IMR-90 (cell line): ENCODE results near the gene ACVR1. TPM values are rescaled to one million over a fixed set of nuclear protein-coding genes. Genes with fewer than 3 reads are reported as not detected.
A peak's percentile ranks its signal among the peaks of the same experiment; 100 is the strongest.

ENCODE experiments used
- ATAC-seq: fragments of 200-7000 bp; cut with Tn5 transposase; 2 replicates; pipeline ENCODE4 v1.9.1; 2020; ENCODE audit warnings: low read depth, mild to moderate bottlenecking, moderate library complexity
- BruUV-seq: library from RNA; stranded (reverse); fragments of 400-500 nt; replicated peaks from 2 replicates; lab custom pipeline; 2021; lab: Mats Ljungman, UMichigan
- CTCF ChIA-PET: fragments of 300-600 bp; formaldehyde crosslinking; extraction: SDS; loops from one replicate; lab custom pipeline; 2021; ENCODE audit warnings: antibody characterized with exemption; lab: Yijun Ruan, JAX
- POLR2A ChIA-PET: fragments of 300-600 bp; sonication (Branson Sonifier 250); formaldehyde crosslinking; loops from one replicate; lab custom pipeline; 2022; ENCODE audit warnings: antibody characterized with exemption; ENCODE audit not compliant: unreplicated experiment; lab: Charles Lee
- DNase-seq: peaks from one replicate; pipeline ENCODE4 v3.0.0; 2013
- H2AFZ ChIP-seq: replicated peaks from 2 replicates; pipeline ENCODE3; 2013; ENCODE audit warnings: low read length, mild to moderate bottlenecking; ENCODE audit not compliant: poor library complexity
- H2AK5ac ChIP-seq: 2 replicates; pipeline ENCODE4 v1.6.1; 2013; ENCODE audit warnings: low read depth, low read length, inconsistent platforms
- H2AK9ac ChIP-seq: replicated peaks from 2 replicates; pipeline ENCODE3; 2013; ENCODE audit warnings: mild to moderate bottlenecking, low read depth, low read length, moderate library complexity; ENCODE audit not compliant: poor library complexity
- H2BK120ac ChIP-seq: 2 replicates; pipeline ENCODE4 v1.6.1; 2013; ENCODE audit warnings: low read depth, low read length, inconsistent platforms
- H2BK15ac ChIP-seq: 3 replicates; pipeline ENCODE4 v1.6.1; 2013; ENCODE audit warnings: low read depth, low read length, inconsistent platforms
- H2BK20ac ChIP-seq: 2 replicates; pipeline ENCODE4 v1.6.1; 2013; ENCODE audit warnings: low read depth, mild to moderate bottlenecking, inconsistent platforms, low read length, moderate library complexity
- H2BK5ac ChIP-seq: 2 replicates; pipeline ENCODE4 v1.6.1; 2013; ENCODE audit warnings: mild to moderate bottlenecking, low read depth, low read length, inconsistent platforms; ENCODE audit not compliant: poor library complexity, severe bottlenecking
- H3K14ac ChIP-seq: replicated peaks from 2 replicates; pipeline ENCODE4 v1.6.1; 2013; ENCODE audit warnings: low read depth, low read length, inconsistent platforms
- H3K18ac ChIP-seq: 2 replicates; pipeline ENCODE4 v1.6.1; 2013; ENCODE audit warnings: low read depth, low read length, control low read depth
- H3K23ac ChIP-seq: 2 replicates; pipeline ENCODE4 v1.6.1; 2013; ENCODE audit warnings: low read depth, low read length, inconsistent platforms
- H3K27ac ChIP-seq: 2 replicates; pipeline ENCODE4 v1.5.1; 2013; ENCODE audit warnings: mild to moderate bottlenecking, control low read depth, low read length; ENCODE audit not compliant: insufficient read depth
- H3K27me3 ChIP-seq: 2 replicates; pipeline ENCODE4 v1.6.1; 2013; ENCODE audit warnings: low read length; ENCODE audit not compliant: control insufficient read depth, insufficient read depth
- H3K36me3 ChIP-seq: 2 replicates; pipeline ENCODE4 v1.6.1; 2013; ENCODE audit warnings: low read length, mixed read lengths; ENCODE audit not compliant: control insufficient read depth, insufficient read depth
- H3K4ac ChIP-seq: 2 replicates; pipeline ENCODE4 v1.6.1; 2013; ENCODE audit warnings: low read depth, low read length, inconsistent platforms
- H3K4me1 ChIP-seq: 2 replicates; pipeline ENCODE4 v1.6.1; 2013; ENCODE audit warnings: low read length, mixed read lengths; ENCODE audit not compliant: control insufficient read depth, insufficient read depth
- H3K4me2 ChIP-seq: 2 replicates; pipeline ENCODE4 v1.6.1; 2013; ENCODE audit warnings: low read depth, mild to moderate bottlenecking, control low read depth, low read length, moderate library complexity
- H3K4me3 ChIP-seq: 2 replicates; pipeline ENCODE4 v1.5.1; 2013; ENCODE audit warnings: low read depth, mild to moderate bottlenecking, control low read depth, low read length, moderate library complexity; ENCODE audit not compliant: insufficient read depth
- H3K56ac ChIP-seq: 2 replicates; pipeline ENCODE4 v1.6.1; 2013; ENCODE audit warnings: low read length, inconsistent platforms; ENCODE audit not compliant: insufficient read depth; ENCODE audit errors: extremely low read depth
- H3K79me1 ChIP-seq, 2 experiments: 2 replicates each; pipeline ENCODE4 v1.6.1; 2013; ENCODE audit warnings: low read length in 2 of 2, inconsistent platforms in 1 of 2, low read depth in 1 of 2
- H3K9ac ChIP-seq: 2 replicates; pipeline ENCODE4 v1.6.1; 2013; ENCODE audit warnings: low read depth, low read length, control low read depth
- H3K9me1 ChIP-seq: 2 replicates; pipeline ENCODE4 v1.6.1; 2013; ENCODE audit warnings: low read length, inconsistent platforms; ENCODE audit not compliant: insufficient read depth
- H3K9me3 ChIP-seq: 2 replicates; pipeline ENCODE4 v1.6.1; 2013; ENCODE audit warnings: low read length; ENCODE audit not compliant: control insufficient read depth, insufficient read depth
- H4K20me1 ChIP-seq: 2 replicates; pipeline ENCODE4 v1.6.1; 2013; ENCODE audit warnings: low read length, inconsistent platforms; ENCODE audit not compliant: insufficient read depth
- H4K5ac ChIP-seq: 2 replicates; pipeline ENCODE4 v1.6.1; 2013; ENCODE audit warnings: mild to moderate bottlenecking, low read depth, low read length, control low read depth
- H4K8ac ChIP-seq, 2 experiments: 2 replicates each; pipeline ENCODE4 v1.6.1; 2013; ENCODE audit warnings: low read depth in 2 of 2, low read length in 2 of 2, control low read depth in 1 of 2, inconsistent platforms in 1 of 2
- H4K91ac ChIP-seq: 2 replicates; pipeline ENCODE4 v1.6.1; 2013; ENCODE audit warnings: low read depth, low read length, inconsistent platforms; ENCODE audit not compliant: insufficient read depth
- CEBPB ChIP-seq: IDR thresholded peaks from 2 replicates; pipeline ENCODE4 v1.6.1; 2012; ENCODE audit warnings: low read depth, low read length, improper control_type of control experiment
- MXI1 ChIP-seq: IDR thresholded peaks from 2 replicates; pipeline ENCODE4 v1.6.1; 2012; ENCODE audit warnings: low read depth, mild to moderate bottlenecking, low read length, moderate library complexity, borderline replicate concordance
- POLR2A ChIP-seq: IDR thresholded peaks from 2 replicates; pipeline ENCODE4 v1.6.1; 2012; ENCODE audit warnings: mild to moderate bottlenecking, low read depth, low read length
- RFX5 ChIP-seq: IDR thresholded peaks from 2 replicates; pipeline ENCODE4 v1.8.0; 2012; ENCODE audit warnings: low read depth, mild to moderate bottlenecking, low read length, moderate library complexity
- WGBS, 2 experiments: methylation state at CpG; one replicate each; pipeline versions ENCODE4 v1.1.5 to v1.1.7; 2013; ENCODE audit warnings: missing lambda C conversion rate in 2 of 2; ENCODE audit not compliant: insufficient read length in 1 of 2; ENCODE audit errors: extremely low coverage in 2 of 2; 5-methylcytosine and 5-hydroxymethylcytosine counted together
- dilution Hi-C: fragments of 300-500 bp; cut with HindIII; formaldehyde crosslinking; loops from one replicate; pipeline ENCODE4 v1.14.3; 2018; ENCODE audit warnings: low sequenced_read_pairs; ENCODE audit not compliant: unreplicated experiment
- in situ Hi-C: fragments of 300-500 bp; cut with MboI; formaldehyde crosslinking; loops from 3 replicates; pipeline ENCODE4 v1.14.3; 2019; ENCODE audit warnings: low sequenced_read_pairs, inconsistent platforms, mixed read lengths
- intact Hi-C: fragments of 100-400 bp; cut with micrococcal nuclease; formaldehyde crosslinking; loops from 2 replicates; pipeline ENCODE4 v1.10.0; 2022
- polyA plus RNA-seq, 3 experiments: library from polyadenylated mRNA; depleted of rRNA; stranded (reverse); fragments of >200 nt; gene quantifications; 2 replicates each; pipeline ENCODE4 v1.2.3, GENCODE V29; 2012; ENCODE audit warnings: low replicate concordance in 1 of 3
- total RNA-seq: library from RNA; depleted of rRNA; stranded (reverse); fragments of >200 nt; gene quantifications from 2 replicates; pipeline ENCODE4 v1.2.3, GENCODE V29; 2012

The ACVR1 gene
- total and polyA plus RNA-seq, 2 of the 4 experiments (the other 2 are of a cell fraction) = 21.1 to 40.8 TPM

DNA sequence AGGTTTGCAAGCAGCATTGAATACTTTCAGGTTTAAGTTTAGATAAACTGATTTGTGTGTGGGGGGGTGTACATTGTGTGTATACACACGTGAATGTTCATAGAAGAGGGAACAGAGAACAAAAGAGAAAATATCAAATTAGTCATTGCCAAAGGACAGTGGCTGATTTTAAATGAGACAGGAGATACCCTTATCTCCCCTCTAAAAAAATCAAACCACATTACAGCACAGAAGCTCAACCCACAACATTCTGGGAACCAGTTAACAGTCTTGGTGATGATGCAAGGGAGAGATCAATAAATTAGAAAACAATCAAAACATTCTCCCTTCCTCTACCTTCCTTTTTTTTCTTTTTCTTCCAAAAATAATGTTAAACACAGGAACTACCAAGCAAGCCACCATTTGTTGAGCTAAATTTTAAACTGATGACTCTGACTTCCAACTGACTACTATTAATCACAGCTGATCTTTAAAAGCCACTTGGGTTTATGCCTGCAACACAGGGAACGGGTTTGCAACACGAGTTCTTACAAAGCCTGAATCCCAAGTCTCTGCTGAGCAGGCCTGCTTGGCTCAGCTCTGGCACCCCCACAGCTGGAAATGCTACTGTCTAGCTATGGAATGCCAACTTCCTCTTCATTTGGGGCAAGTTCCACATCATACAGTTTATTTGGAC is 128.3 kb downstream of the ACVR1 start:
- Histone ChIP-seq H3K27me3 (no peaks in the 10 kb centered on the region), H2BK20ac (no peak overlapping the region), H3K4me3 (no peak overlapping the region), H2BK120ac (0 out of 2 replicates have a peak overlapping the region, but pooled peaks have one; percentile 16), H4K91ac (no peak overlapping the region), H3K4me1 (peaks cover 9% of the 10 kb centered on the region), H2BK15ac (no peak overlapping the region), H3K14ac (0 out of 2 replicates have a peak overlapping the region, but pooled peaks have one; percentile 26), H2AK5ac (no peak overlapping the region), H4K8ac (peak overlapping the region in 1 of 2 experiments; percentile 14; a peak in 2 of 4 replicates), H3K56ac (peak overlapping the region; percentile 40; the same call in 1 of the 2 replicates), H3K4me2 (no peak overlapping the region; the same call in 1 of the 2 replicates), H2AK9ac (no peak overlapping the region), H3K4ac (peak overlapping the region; percentile 5; the same call in 1 of the 2 replicates), H4K5ac (no peak overlapping the region), H4K20me1 (no peaks in the 10 kb centered on the region), H3K23ac (no peak overlapping the region; the same call in 1 of the 2 replicates), H3K79me1 (peaks cover 17 to 44% of the 10 kb centered on the region in 2 experiments), H3K27ac (no peak overlapping the region), H3K9me3 (no peaks in the 10 kb centered on the region), H3K9me1 (peaks cover 11% of the 10 kb centered on the region), H3K9ac (no peak overlapping the region), H3K36me3 (peaks cover 18% of the 10 kb centered on the region), H3K18ac (peak overlapping the region; percentile 16; the same call in 1 of the 2 replicates), H2BK5ac (peak overlapping the region; percentile 30), H2AFZ (no peak overlapping the region)
- peak; percentile 84 for ATAC-seq
- in situ Hi-C loops (no loop called here), dilution Hi-C loops (no loop called here), intact Hi-C loops (loop anchor here (5.0 kb wide), 1 partner anchor 121 kb away; the partner anchor contains the start of gene ACVR1C)
- DNase-seq = peak; percentile 89
- ChIA-PET CTCF (interaction anchor here (0.8 to 1.0 kb wide), 2 partner anchors 40 to 248 kb away, joined by 3 read pairs; no protein-coding TSS in a partner anchor), POLR2A (no interaction called here)
- no TSS peak for BruUV-seq
- TF ChIP-seq POLR2A (no peak), CEBPB (peak; percentile 24; the same call in 1 of the 2 replicates), MXI1 (0 out of 2 replicates have a peak, but pooled peaks have one; percentile 24), RFX5 (no peak)
- WGBS, 2 experiments = no CpG with 5 or more reads among the region's 3 CpGs
